PC-3 (cell line): ENCODE measurements around the gene HOXA9. TPM values are rescaled to one million over a fixed set of nuclear protein-coding genes. Genes with fewer than 3 reads are reported as not detected.
A peak's percentile ranks its signal among the peaks of the same experiment; 100 is the strongest.

Experiments used
- ATAC-seq: fragments of 200-7000 bp; cut with Tn5 transposase; 2 replicates; pipeline ENCODE4 v1.9.1; 2020; ENCODE audit warnings: mild to moderate bottlenecking, moderate library complexity
- BruUV-seq: library from RNA; stranded (reverse); fragments of 400-500 nt; replicated peaks from 2 replicates; lab custom pipeline; 2021; lab: Mats Ljungman, UMichigan
- CTCF ChIA-PET: fragments of 300-600 bp; sonication (Branson Sonifier 250); formaldehyde crosslinking; loops from one replicate; lab custom pipeline; 2022; ENCODE audit warnings: antibody characterized with exemption; lab: Charles Lee
- POLR2A ChIA-PET: fragments of 300-600 bp; sonication (Branson Sonifier 250); formaldehyde crosslinking; loops from one replicate; lab custom pipeline; 2022; ENCODE audit warnings: antibody characterized with exemption; ENCODE audit not compliant: unreplicated experiment; lab: Charles Lee
- DNase-seq: peaks from one replicate; pipeline ENCODE4 v3.0.0-alpha.2; 2015
- H2AFZ ChIP-seq: fragments of 300-600 bp; sonication (generic); 2 replicates; pipeline ENCODE4 v1.6.0; 2016; ENCODE audit warnings: antibody characterized with exemption, low read length
- H3F3A ChIP-seq: fragments of 300-600 bp; sonication (generic); one replicate; pipeline ENCODE4 v1.6.0; 2017; ENCODE audit warnings: antibody characterized with exemption, low read length, control low read depth, mild to moderate bottlenecking; ENCODE audit not compliant: unreplicated experiment
- H3K27ac ChIP-seq: fragments of 300-600 bp; sonication (generic); 2 replicates; pipeline ENCODE4 v1.5.1; 2016; ENCODE audit warnings: mild to moderate bottlenecking, low read length
- H3K27me3 ChIP-seq: fragments of 300-600 bp; sonication (generic); 2 replicates; pipeline ENCODE4 v1.6.1; 2016; ENCODE audit warnings: low read length, mixed read lengths
- H3K36me3 ChIP-seq: fragments of 300-600 bp; sonication (generic); 2 replicates; pipeline ENCODE4 v1.6.1; 2016; ENCODE audit warnings: low read depth, mixed run types, low read length, mixed read lengths
- H3K4me1 ChIP-seq: fragments of 300-600 bp; sonication (generic); 2 replicates; pipeline ENCODE4 v1.5.1; 2016; ENCODE audit warnings: low read length; ENCODE audit not compliant: insufficient read depth
- H3K4me2 ChIP-seq: fragments of 300-600 bp; sonication (generic); 2 replicates; pipeline ENCODE4 v1.6.0; 2016; ENCODE audit warnings: low read length
- H3K4me3 ChIP-seq: fragments of 300-600 bp; sonication (generic); 2 replicates; pipeline ENCODE4 v1.5.1; 2016; ENCODE audit warnings: mild to moderate bottlenecking, low read length, mixed read lengths
- H3K79me2 ChIP-seq: fragments of 300-600 bp; sonication (generic); 2 replicates; pipeline ENCODE4 v1.6.1; 2017; ENCODE audit warnings: low read length, mixed read lengths
- H3K9ac ChIP-seq: fragments of 300-600 bp; sonication (generic); 2 replicates; pipeline ENCODE4 v1.6.0; 2016; ENCODE audit warnings: mild to moderate bottlenecking, low read length
- H3K9me2 ChIP-seq: fragments of 300-600 bp; sonication (generic); replicated peaks from 2 replicates; pipeline ENCODE4 v1.6.1; 2016; ENCODE audit warnings: mixed run types, low read length, mixed read lengths
- H3K9me3 ChIP-seq: fragments of 300-600 bp; sonication (generic); 2 replicates; pipeline ENCODE4 v1.6.1; 2016; ENCODE audit warnings: low read length, mixed read lengths
- H4K20me1 ChIP-seq: fragments of 300-600 bp; sonication (generic); 2 replicates; pipeline ENCODE4 v1.6.1; 2016; ENCODE audit warnings: low read length, mixed read lengths
- CTCF ChIP-seq: fragments of 300-600 bp; sonication (generic); conservative IDR thresholded peaks from 2 replicates; pipeline ENCODE4 v1.5.1; 2017; ENCODE audit warnings: antibody characterized with exemption, low read depth, mild to moderate bottlenecking, low read length
- EZH2 ChIP-seq: fragments of 300-600 bp; sonication (generic); IDR thresholded peaks from one replicate; pipeline ENCODE4 v1.6.1; 2017; ENCODE audit warnings: antibody characterized with exemption, mild to moderate bottlenecking, low read length; ENCODE audit not compliant: unreplicated experiment
- EZH2phosphoT487 ChIP-seq: fragments of 300-600 bp; sonication (generic); IDR thresholded peaks from 2 replicates; pipeline ENCODE4 v1.6.1; 2018; ENCODE audit warnings: mild to moderate bottlenecking, antibody characterized with exemption, low read length, borderline replicate concordance
- intact Hi-C: fragments of 100-400 bp; cut with micrococcal nuclease; formaldehyde crosslinking; loops from 2 replicates; pipeline ENCODE4 v1.9.0; 2023
- total RNA-seq: library from RNA; depleted of rRNA; stranded (reverse); fragments of >200 nt; gene quantifications from 2 replicates; pipeline ENCODE4 v1.2.3, GENCODE V29; 2014

HOXA9 gene
- total RNA-seq, 1 experiment from 2014 or later = 69.0 TPM

GRCh38 chr7:27175626-27176523 is 10.5 kb upstream of the HOXA9 start:
- intact Hi-C loops = loop anchor here (1.0 kb wide), 2 partner anchors 10 to 11 kb away; partner anchors contain the start of gene HOXA9
- Histone ChIP-seq H3K4me1 (peaks cover 26% of the 10 kb centered on the region), H4K20me1 (no peaks in the 10 kb centered on the region), H3K9me3 (no peaks in the 10 kb centered on the region), H3K36me3 (no peaks in the 10 kb centered on the region), H3K27me3 (no peaks in the 10 kb centered on the region), H2AFZ (no peak overlapping the region), H3K4me2 (peak overlapping the region; percentile 93), H3F3A (no peaks in the 10 kb centered on the region), H3K9ac (peak overlapping the region; percentile 90), H3K9me2 (no peaks in the 10 kb centered on the region), H3K79me2 (peaks cover 99% of the 10 kb centered on the region), H3K4me3 (peak overlapping the region; percentile 84), H3K27ac (peak overlapping the region; percentile 97)
- POLR2A ChIA-PET = interaction anchor here (0.6 to 1.6 kb wide), 7 partner anchors 9 to 976 kb away, joined by 3 to 9 read pairs (median 4); partner anchors contain the start of genes HOXA11 and HOXA9
- TSS peak; percentile 27 for BruUV-seq
- CTCF ChIA-PET = interaction anchor here (0.6 to 0.9 kb wide), 4 partner anchors 16 to 806 kb away, joined by 6 to 10 read pairs (median 8); no protein-coding TSS in a partner anchor
- TF ChIP-seq EZH2 (no peak), EZH2phosphoT487 (no peak), CTCF (no peak)
- ATAC-seq (no peak), DNase-seq (no peak)

- Histone ChIP-seq H3K9me2 (no peaks in the 10 kb centered on the region), H3K9ac (peak overlapping the region; percentile 90), H3K79me2 (peaks cover 99% of the 10 kb centered on the region), H3K9me3 (no peaks in the 10 kb centered on the region), H3K36me3 (0 out of 2 replicates have a peak, but pooled peaks cover 4% of the 10 kb centered on the region), H2AFZ (no peak overlapping the region), H3F3A (no peaks in the 10 kb centered on the region), H3K4me3 (peak overlapping the region; percentile 84), H3K4me2 (peak overlapping the region; percentile 93), H3K4me1 (peaks cover 18% of the 10 kb centered on the region), H3K27ac (peak overlapping the region; percentile 97), H4K20me1 (no peaks in the 10 kb centered on the region), H3K27me3 (no peaks in the 10 kb centered on the region)
- intact Hi-C loops = loop anchor here (1.0 kb wide), 1 partner anchor 10 kb away; the partner anchor contains the start of gene HOXA9
- ChIA-PET CTCF (interaction anchor here (0.6 to 0.9 kb wide), 4 partner anchors 15 to 805 kb away, joined by 6 to 10 read pairs (median 8); no protein-coding TSS in a partner anchor), POLR2A (interaction anchor here (0.6 to 1.6 kb wide), 7 partner anchors 8 to 975 kb away, joined by 3 to 9 read pairs (median 4); partner anchors contain the start of genes HOXA11 and HOXA9)
- DNase-seq (peak; percentile 89), ATAC-seq (peak; percentile 49)
- no TSS peak for BruUV-seq
- no peak for TF ChIP-seq EZH2
- no peak for TF ChIP-seq CTCF
- TF ChIP-seq EZH2phosphoT487 = no peak
Measured at GRCh38 chr7:27174874-27175625, 9.7 kb upstream of the HOXA9 start.
